NCI-H187 treated with DMSO at 0.1 percent for 48 hours (cell line): Measurements from ENCODE around the gene CAPNS1.
"Not testable (repeated sequence)": the region's sequence is repeated elsewhere in the genome, so short reads cannot be mapped to it uniquely, and the experiment has no call there.

Experiments
- DNase-seq: peaks from one replicate; lab custom pipeline; 2025; lab: John Stamatoyannopoulos, UW

Gene CAPNS1

DNA sequence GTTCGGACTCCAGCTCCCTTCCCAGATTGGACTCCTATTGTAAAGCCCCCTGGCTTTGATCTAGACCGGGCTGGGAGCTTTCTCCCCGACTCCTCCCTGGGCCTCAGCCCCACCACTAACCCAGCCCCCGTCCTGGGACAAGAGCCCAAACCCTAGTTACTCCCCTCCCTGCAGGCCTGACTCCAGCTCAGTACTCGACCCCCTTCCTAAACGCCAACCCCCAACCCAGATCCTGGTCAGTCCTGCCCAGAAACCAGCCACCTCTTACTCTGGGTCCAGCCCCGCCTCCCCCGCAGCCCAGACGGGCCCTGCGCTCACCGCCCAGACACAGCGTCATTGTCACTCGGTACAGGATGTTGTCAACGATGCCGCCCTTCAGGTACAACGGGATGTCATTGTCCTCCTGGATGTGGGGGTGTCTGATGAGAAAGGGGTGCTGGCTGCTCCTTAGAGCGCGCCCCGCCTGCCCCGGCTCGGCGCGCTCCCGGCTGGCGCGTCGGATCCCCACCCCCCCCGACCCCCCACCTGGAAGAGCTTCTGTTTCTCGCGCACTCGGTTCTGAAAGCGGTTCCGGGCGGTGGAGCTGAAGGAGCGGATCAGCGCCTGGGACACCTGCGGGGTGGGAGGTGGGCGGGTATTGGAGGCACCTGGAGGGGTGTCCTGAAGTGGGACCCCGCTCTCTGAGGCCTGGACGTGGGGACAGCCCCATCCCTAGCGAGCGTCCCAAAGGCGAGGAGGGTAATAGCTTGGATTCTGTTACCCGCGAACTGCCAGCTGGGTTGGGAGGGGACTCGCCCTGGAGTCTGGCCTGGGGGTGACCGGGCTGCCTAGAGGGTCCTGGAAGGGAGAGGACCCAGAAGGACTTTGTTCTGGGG, 11.5 kb downstream of the CAPNS1 start:
- DNase-seq = no peak

DNA sequence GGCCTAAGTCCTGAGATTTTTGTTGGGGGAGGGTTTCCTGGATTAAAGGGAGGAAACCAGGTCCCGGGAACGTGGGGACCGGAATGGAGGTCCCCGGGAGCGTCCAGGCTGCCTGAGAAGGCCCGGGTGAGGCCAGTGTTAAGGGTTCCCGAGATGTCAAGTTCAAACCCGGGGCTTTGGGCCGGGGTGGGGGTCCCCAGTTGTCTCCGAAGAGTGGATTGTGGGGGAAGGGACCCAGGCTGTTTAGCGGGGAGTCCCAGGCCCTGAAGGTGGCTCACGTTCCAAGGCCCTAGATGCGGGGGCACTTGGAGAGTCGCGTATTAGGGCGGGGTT, 12.1 kb downstream of the CAPNS1 start:
- DNase-seq = no peak

DNA sequence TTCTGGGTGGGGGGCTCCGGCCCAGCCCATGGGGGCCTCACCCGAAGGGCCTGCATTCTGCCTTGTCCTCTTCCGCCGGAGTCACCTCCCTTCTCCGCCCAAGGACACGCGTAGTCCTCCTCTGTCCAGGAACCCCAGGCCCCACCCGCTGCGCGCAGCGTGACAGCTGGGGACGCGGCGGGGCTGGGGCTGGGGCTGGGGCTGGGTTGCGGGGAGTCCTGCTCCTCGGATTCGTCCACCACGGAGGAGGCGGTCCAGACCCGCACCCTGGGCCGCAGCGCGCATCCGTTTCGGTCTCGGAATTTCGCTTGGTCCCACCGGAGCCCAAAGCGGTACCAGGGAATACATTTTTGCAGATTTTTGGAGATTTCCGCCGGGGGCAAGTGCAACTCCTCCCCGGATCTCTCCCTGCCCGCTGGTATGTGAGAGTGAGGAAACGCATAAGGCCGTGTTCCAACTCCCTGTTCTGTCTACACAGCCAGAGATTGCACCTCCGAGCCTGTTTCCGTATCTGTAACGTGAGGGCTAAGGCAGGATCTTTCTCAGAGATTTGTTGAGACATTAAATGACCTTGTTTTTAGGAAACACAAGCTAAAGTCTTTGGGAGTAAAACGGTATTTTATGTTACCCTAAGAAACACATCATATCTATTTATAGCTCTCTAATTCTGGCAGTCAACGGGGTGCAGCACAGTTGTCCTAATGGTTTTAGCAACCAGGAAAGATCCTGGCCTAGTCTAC, 12.7 kb downstream of the CAPNS1 start, which contains the start of gene COX7A1:
TSS of gene COX7A1 (minus strand) at position 96 of the 740 bp plus-strand sequence. CDS start at position 56, 40 bp downstream.
- DNase-seq = no peak

DNA sequence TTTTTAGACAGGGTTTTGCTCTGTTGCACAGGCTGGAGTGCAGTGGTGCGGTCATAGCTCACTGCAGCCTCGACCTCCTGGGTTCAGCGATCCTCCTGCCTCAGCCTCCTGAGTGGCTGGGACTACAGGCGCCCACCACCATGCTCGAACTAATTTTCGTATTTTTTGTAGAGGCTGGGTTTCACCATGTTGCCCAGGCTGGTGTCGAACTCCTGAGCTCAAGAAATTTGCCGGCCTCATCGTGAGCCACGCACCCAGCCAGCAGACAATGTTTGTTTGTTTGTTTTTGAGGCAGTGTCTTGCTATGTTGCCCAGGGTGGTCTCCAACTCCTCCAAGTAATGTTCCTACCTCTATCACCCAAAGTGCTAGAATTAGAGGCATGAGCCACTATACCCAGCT, 13.3 kb downstream of the CAPNS1 start:
- no peak for DNase-seq

DNA sequence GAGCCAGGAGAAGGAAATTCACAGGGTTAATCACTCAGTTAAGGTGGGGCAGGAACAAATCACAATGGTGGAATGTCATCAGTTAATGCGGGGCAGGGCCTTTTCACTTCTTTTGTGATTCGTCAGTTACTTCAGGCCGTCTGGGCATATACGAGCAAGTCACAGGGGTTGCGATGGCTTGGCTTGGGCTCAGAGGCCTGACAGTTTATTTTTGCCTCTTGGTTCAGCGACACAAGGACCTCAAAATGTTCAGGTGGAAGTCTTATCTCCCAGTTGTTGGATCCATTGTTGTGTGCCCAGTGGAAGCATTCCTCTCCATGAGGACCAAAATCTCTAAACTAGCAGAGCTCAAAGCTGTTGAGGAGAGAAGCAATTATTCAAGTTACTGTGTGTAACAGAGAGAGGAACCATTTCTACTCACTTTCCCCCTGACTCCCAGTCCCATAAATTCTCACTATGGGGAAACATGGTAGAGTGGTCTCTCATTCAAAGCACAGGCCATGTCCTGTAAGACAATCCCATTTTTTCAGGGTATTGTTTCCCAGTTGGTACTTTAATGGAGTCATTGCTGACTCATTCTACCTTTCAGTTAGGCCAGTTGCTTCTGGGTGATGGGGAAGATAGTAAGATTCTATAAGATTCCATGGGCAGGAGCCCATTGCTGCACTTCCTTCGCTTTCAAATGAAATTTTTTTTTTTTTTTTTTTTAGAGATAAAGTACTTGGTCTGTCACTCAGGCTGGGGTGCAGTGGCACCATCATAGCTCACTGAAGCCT, 21.1 kb downstream of the CAPNS1 start:
- DNase-seq = no peak

DNA sequence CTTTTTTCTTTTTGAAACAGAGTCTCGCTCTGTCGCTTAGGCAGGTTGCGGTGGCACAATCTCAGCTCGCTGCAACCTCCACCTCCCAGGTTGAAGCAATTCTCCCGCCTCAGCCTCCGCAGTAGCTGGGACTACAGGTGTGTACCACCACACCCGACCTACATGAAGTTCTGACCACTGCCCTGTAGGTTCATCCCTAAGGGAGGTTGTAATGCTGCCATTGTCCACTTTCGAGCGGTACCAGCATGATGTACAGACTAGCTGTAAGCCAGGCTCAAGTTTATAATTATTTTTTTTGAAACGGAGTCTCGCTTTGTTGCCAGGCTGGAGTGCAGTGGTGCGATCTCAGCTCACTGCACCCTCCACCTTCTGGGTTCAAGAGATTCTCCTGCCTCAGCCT, 23.9 kb downstream of the CAPNS1 start:
- DNase-seq = no peak

DNA sequence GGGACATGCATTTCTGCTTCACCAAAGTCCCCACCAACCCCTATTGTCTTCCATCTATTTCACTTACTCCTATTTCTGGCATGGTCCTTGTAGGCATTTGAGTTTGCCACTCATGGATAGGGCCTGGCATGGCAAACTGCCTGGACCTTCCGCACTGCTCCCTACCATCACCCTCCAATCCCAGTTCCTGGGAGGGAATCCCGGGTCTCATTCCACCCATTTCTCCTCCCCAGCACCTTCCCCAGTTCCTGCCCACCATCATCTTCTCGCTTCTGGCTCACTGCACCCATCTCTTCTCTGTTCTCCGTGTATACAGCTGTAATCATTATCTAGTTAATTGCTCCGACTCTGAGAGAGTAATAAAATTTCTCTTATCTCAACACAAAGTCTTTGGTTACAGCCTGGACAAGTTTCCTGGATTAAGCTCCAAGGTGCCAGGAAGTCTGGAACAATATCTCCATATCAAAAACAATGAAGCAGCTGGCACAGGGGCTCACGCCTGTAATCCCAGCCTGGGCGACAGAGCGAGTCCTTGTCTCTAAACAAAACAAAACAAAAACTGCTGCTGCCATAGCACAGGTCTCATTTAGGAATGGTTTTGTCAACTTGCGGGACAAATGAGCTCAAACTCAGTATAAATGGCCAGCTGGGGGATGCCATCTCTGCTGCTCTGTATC, 29.4 kb downstream of the CAPNS1 start:
- no peak for DNase-seq

DNA sequence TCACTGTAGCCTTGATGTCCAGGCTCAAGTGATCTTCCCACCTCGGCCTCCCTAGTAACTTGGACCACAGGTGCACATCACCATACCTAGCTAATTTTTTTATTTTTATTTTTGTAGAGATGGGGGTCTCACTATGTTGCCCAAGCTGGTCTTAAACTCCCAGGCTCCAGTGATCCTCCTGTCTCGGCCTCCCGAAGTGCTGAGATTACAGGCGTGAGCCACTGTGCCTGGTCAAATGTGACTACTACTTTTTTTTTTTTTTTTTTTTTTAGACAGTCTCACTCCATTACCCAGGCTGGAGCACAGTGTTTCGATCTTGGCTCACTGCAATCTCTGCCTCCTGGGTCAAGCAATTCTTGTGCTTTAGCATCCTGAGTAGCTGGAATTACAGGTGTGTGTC, 33.0 kb downstream of the CAPNS1 start:
- DNase-seq = no peak

DNA sequence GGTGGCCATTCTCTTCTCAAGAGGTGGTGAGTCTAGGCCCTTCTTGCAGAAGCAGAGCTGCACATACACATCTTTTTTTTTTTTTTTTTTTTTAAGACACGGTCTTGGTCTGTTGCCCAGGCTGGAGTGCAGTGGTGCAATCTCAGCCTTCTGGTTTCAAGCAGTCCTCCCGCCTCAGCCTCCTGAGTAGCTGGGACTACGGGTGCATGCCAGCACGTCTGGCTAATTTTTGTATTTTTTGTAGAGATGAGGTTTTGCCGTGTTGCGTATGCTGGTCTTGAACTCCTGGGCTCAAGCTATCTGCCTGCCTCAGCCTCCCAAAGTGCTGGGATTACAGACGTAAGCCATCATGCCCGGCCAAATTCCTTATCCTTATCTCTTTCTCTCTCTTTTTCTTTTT, 34.0 kb downstream of the CAPNS1 start:
- DNase-seq = not testable (repeated sequence)

DNA sequence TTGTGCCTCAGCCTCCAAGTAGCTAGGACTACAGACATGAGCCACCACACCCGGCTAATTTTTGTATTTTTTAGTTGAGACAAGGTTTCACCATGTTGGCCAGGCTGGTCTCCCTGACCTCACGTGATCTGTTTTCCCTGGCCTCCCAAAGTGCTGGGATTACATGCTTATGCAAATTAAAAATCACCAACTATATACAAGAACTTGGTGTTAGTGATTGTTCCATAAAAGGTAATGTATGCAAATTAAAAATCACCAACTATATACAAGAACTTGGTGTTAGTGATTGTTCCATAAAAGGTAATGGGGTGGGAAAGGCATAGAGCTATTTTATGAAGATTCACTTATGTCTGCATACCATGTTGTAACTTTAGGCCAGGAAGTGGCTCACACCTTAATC, 39.2 kb downstream of the CAPNS1 start:
- DNase-seq = not testable (repeated sequence)

DNA sequence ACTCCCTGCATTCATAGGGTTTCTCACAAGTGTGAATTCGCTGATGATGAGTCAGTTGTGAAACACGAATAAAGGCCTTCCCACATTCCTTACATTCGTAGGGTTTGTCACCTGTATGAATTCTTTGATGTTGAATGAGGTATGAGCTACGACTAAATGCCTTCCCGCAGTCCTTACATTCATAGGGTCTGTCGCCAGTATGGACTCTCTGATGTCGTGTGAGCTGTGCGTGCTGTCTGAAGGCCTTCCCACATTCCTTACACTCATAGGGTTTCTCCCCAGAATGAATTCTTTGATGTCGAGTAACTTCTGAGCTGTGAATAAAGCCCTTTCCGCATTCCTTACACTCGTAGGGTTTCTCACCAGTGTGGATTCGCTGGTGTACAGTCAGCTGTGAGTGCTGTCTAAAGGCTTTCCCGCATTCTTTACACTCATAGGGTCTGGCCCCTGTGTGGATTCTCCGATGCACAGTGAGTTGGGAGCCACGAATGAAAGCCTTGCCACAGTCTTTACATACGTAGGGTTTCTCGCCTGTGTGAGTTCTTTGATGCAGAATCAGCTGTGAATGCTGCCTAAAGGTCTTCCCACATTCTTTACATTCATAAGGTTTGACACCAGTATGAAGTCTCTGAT, 42.9 kb downstream of the CAPNS1 start:
- DNase-seq = no peak

DNA sequence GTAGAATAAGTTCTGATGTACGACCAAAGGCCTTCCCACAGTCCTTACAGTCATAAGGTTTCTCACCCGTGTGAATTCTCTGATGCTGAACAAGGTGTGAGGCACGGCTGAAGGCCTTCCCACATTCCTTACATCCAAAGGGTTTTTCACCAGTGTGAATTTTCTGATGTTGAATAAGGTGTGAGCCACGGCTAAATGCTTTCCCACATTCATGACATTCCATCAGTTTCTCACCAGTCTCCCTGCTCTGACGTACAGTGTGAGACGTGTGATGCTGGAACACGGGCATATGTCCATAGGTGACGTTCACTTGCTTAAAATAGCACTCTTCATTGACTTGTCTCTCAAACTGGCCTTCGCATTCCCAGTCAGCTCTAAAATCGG, 43.4 kb downstream of the CAPNS1 start:
- no peak for DNase-seq

DNA sequence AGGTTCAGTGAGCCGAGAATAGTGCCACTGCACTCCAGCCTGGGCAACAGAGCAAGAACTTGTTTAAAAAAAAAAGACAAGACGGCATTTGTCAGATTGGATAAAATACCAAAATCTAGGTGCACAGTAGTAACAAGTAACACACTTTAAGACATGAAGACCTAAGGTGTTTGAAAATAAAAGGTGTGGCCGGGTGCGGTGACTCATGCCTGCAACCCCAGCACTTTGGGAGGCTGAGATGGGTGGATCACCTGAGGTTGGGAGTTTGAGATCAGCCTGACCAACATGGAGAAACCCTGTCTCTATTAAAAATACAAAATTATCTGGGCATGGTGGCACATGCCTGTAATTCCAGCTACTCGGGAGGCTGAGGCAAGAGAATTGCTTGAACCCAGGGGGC, 46.9 kb downstream of the CAPNS1 start:
- DNase-seq = not testable (repeated sequence)

DNA sequence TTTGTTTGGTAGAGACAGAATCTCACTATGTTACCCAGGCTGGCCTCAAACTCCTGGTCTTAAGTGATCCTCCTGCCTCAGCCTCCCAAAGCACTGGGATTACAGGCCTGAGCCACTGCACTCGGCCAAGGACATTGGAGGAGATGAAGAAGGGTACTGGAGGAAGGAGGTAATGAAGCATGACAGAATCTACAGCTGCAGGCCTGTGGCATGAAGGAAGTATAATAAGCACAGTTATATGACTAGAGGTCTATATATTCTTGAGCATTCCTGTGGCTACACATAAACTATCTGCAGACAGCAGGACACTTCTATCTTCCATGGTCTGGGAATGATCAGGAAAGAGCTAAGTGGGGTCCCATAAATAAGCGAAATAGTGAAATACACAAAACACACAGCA, 56.4 kb downstream of the CAPNS1 start:
- DNase-seq = no peak

DNA sequence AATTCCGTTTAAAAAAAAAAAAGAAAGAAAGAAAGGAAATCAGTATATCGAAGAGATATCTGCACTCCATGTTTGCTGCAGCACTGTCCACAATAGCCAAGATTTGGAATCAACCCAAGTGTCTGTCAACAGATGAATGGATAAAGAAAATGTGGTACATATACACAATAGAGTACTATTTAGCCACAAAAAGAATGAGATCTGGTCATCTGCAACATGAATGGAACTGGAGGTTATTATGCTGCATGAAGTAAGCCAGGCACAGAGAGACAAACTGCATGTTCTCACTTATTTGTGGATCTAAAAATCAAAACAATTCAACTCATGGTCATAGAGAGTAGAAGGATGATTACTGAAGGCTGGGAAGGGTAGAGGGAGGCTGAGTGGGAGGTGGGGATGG, 58.3 kb downstream of the CAPNS1 start:
- no peak for DNase-seq
